Hepatocyte (in vitro differentiated cells): ENCODE data around the gene ZFYVE9. TPM values are rescaled to one million over a fixed set of nuclear protein-coding genes. Genes with fewer than 3 reads are reported as not detected.

Source experiments
- DNase-seq: peaks from one replicate; pipeline ENCODE4 v3.0.0-alpha.2; 2016; ENCODE audit warnings: low spot score
- H2AFZ ChIP-seq: fragments of 200-600 bp; sonication (generic); 2 replicates; pipeline ENCODE4 v1.6.0; 2016; ENCODE audit warnings: antibody characterized with exemption, mild to moderate bottlenecking
- H3K27ac ChIP-seq: fragments of 200-600 bp; sonication (generic); 2 replicates; pipeline ENCODE4 v1.5.1; 2016; ENCODE audit warnings: mild to moderate bottlenecking
- H3K27me3 ChIP-seq: fragments of 200-600 bp; sonication (generic); 2 replicates; pipeline ENCODE4 v1.6.1; 2016
- H3K36me3 ChIP-seq: fragments of 200-600 bp; sonication (generic); replicated peaks from 2 replicates; pipeline ENCODE4 v1.5.1; 2016; ENCODE audit warnings: low read depth; ENCODE audit not compliant: insufficient read depth
- H3K4me1 ChIP-seq: fragments of 200-600 bp; sonication (generic); 2 replicates; pipeline ENCODE4 v1.5.1; 2016; ENCODE audit warnings: mild to moderate bottlenecking, moderate library complexity; ENCODE audit not compliant: insufficient read depth
- H3K4me2 ChIP-seq: fragments of 200-600 bp; sonication (generic); 2 replicates; pipeline ENCODE4 v1.6.0; 2016
- H3K4me3 ChIP-seq: fragments of 200-600 bp; sonication (generic); 2 replicates; pipeline ENCODE4 v1.5.1; 2016; ENCODE audit warnings: mild to moderate bottlenecking
- H3K79me2 ChIP-seq: fragments of 200-600 bp; sonication (generic); 2 replicates; pipeline ENCODE4 v1.6.0; 2017; ENCODE audit warnings: mild to moderate bottlenecking
- H3K9me2 ChIP-seq: fragments of 200-600 bp; sonication (generic); replicated peaks from 2 replicates; pipeline ENCODE4 v1.6.0; 2017; ENCODE audit warnings: mild to moderate bottlenecking; ENCODE audit not compliant: insufficient read depth
- H3K9me3 ChIP-seq: fragments of 200-600 bp; sonication (generic); 2 replicates; pipeline ENCODE4 v1.5.1; 2016; ENCODE audit warnings: low read depth, mild to moderate bottlenecking
- H4K20me1 ChIP-seq: fragments of 200-600 bp; sonication (generic); 2 replicates; pipeline ENCODE4 v1.6.0; 2016; ENCODE audit warnings: mild to moderate bottlenecking; ENCODE audit not compliant: insufficient read depth, poor library complexity, severe bottlenecking
- CTCF ChIP-seq: fragments of 200-600 bp; sonication (generic); IDR thresholded peaks from 2 replicates; pipeline ENCODE4 v1.5.1; 2016; ENCODE audit warnings: antibody characterized with exemption, mild to moderate bottlenecking; ENCODE audit not compliant: poor library complexity
- EZH2 ChIP-seq: fragments of 200-600 bp; sonication (generic); IDR thresholded peaks from 2 replicates; pipeline ENCODE4 v1.6.1; 2016; ENCODE audit warnings: antibody characterized with exemption, mild to moderate bottlenecking, borderline replicate concordance
- EZH2phosphoT487 ChIP-seq: fragments of 200-600 bp; sonication (generic); IDR thresholded peaks from one replicate; pipeline ENCODE4 v1.6.1; 2018; ENCODE audit warnings: antibody characterized with exemption, mild to moderate bottlenecking, low read depth, moderate library complexity; ENCODE audit not compliant: unreplicated experiment, severe bottlenecking
- WGBS: methylation state at CpG from one replicate; pipeline ENCODE4 v1.1.6; 2016; ENCODE audit warnings: low lambda C conversion rate; ENCODE audit errors: missing lambda C conversion rate; 5-methylcytosine and 5-hydroxymethylcytosine counted together
- polyA plus RNA-seq: library from polyadenylated mRNA; unstranded; fragments of >200 nt; fragmentation: Nextera tagmentation; extraction: Ambion mirVana; gene quantifications from 2 replicates; pipeline ENCODE4 v1.2.1, GENCODE V29; 2016
- total RNA-seq: library from RNA; depleted of rRNA; stranded (reverse); fragments of >200 nt; gene quantifications from 2 replicates; pipeline ENCODE4 v1.2.3, GENCODE V29; 2014

ZFYVE9 gene
- total and polyA plus RNA-seq, 2 experiments from 2014 or later: 4.6 to 29.0 TPM

GRCh38 chr1:52268372-52268771 is 126.5 kb downstream of the ZFYVE9 start:
- no peaks in the 10 kb centered on the region for H3K9me2 ChIP-seq
- no peak overlapping the region for H3K27ac ChIP-seq
- no peaks in the 10 kb centered on the region for H3K79me2 ChIP-seq
- H3K4me3 ChIP-seq: no peak overlapping the region
- WGBS: 64% methylated on average over 3 of the region's 3 CpGs
- no peaks in the 10 kb centered on the region for H4K20me1 ChIP-seq
- no peak overlapping the region for H3K4me2 ChIP-seq
- H2AFZ ChIP-seq: no peak overlapping the region
- no peaks in the 10 kb centered on the region for H3K4me1 ChIP-seq
- no peaks in the 10 kb centered on the region for H3K9me3 ChIP-seq
- TF ChIP-seq CTCF (no peak), EZH2phosphoT487 (no peak), EZH2 (no peak)
- no peaks in the 10 kb centered on the region for H3K27me3 ChIP-seq
- no peaks in the 10 kb centered on the region for H3K36me3 ChIP-seq
- DNase-seq: no peak

- no peak for DNase-seq
- no peak for TF ChIP-seq EZH2phosphoT487
- TF ChIP-seq CTCF: no peak
- TF ChIP-seq EZH2: no peak
- Histone ChIP-seq H3K79me2 (no peaks in the 10 kb centered on the region), H3K4me2 (no peak overlapping the region), H3K4me3 (no peak overlapping the region), H3K27me3 (no peaks in the 10 kb centered on the region), H3K36me3 (no peaks in the 10 kb centered on the region), H3K9me3 (no peaks in the 10 kb centered on the region), H2AFZ (no peak overlapping the region), H3K27ac (peak overlapping the region; percentile 55), H3K9me2 (no peaks in the 10 kb centered on the region), H4K20me1 (no peaks in the 10 kb centered on the region), H3K4me1 (no peaks in the 10 kb centered on the region)
- WGBS: 71% methylated on average over 2 of the region's 2 CpGs
Observed at GRCh38 chr1:52281518-52281917, 139.6 kb downstream of the ZFYVE9 start.

GRCh38 chr1:52288286-52288685 is 146.4 kb downstream of the ZFYVE9 start:
- H4K20me1 ChIP-seq: no peaks in the 10 kb centered on the region
- no peak overlapping the region for H2AFZ ChIP-seq
- TF ChIP-seq CTCF: no peak
- TF ChIP-seq EZH2: no peak
- TF ChIP-seq EZH2phosphoT487: no peak
- no peaks in the 10 kb centered on the region for H3K9me3 ChIP-seq
- no peak for DNase-seq
- WGBS: 98% methylated on average over 3 of the region's 3 CpGs
- no peak overlapping the region for H3K4me3 ChIP-seq
- H3K4me2 ChIP-seq: no peak overlapping the region
- no peaks in the 10 kb centered on the region for H3K9me2 ChIP-seq
- no peak overlapping the region for H3K27ac ChIP-seq
- H3K27me3 ChIP-seq: no peaks in the 10 kb centered on the region
- no peaks in the 10 kb centered on the region for H3K36me3 ChIP-seq
- no peaks in the 10 kb centered on the region for H3K4me1 ChIP-seq
- no peaks in the 10 kb centered on the region for H3K79me2 ChIP-seq

- Histone ChIP-seq H2AFZ (no peak overlapping the region), H3K4me2 (no peak overlapping the region), H3K4me1 (no peaks in the 10 kb centered on the region), H3K36me3 (no peaks in the 10 kb centered on the region), H3K9me3 (no peaks in the 10 kb centered on the region), H3K27ac (no peak overlapping the region), H4K20me1 (no peaks in the 10 kb centered on the region), H3K27me3 (no peaks in the 10 kb centered on the region), H3K9me2 (no peaks in the 10 kb centered on the region), H3K4me3 (no peak overlapping the region), H3K79me2 (no peaks in the 10 kb centered on the region)
- TF ChIP-seq EZH2 (no peak), EZH2phosphoT487 (no peak), CTCF (no peak)
- 100% methylated on average over 1 of the region's 1 CpG for WGBS
- DNase-seq: no peak
Observed at GRCh38 chr1:52294580-52294979, 152.7 kb downstream of the ZFYVE9 start.
